ENCODE measurements around the gene RPL28. TPM values are rescaled to one million over a fixed set of nuclear protein-coding genes. Genes with fewer than 3 reads are reported as not detected.
A peak's percentile ranks its signal among the peaks of the same experiment; 100 is the strongest.
"Not testable (repeated sequence)": the region's sequence is repeated elsewhere in the genome, so short reads cannot be mapped to it uniquely, and the experiment has no call there.

RPL28 gene
- total RNA-seq, 1 donor from 2014 or later: 1,343 TPM

DNA sequence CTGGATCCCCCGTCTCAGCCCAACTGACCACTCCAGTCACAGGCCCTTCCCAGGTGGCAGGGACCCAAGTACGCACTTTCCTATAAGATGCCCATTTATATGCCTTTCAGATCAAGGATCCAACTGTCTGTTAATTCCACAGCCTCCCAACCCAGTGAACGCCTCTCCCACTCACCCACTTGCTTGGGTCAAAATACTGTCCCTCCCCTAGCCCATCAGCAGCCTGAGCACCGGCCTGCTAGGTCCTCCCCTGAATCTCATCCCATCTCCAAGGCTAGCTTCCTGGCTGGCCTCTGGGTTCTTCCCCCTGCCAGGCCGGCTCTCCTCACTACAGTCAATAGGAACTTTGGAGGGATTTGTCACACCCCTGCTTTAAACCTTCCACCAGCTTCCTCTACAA lies 19.9 kb downstream of the RPL28 start:
- DNase-seq (no peak), ATAC-seq (no peak)
- no peak overlapping the region for H3K27ac ChIP-seq
- H3K4me3 ChIP-seq: no peak overlapping the region
- intact Hi-C loops (cut with DNase I): no loop called here
- no peaks in the 10 kb centered on the region for H3K9me3 ChIP-seq
- peaks cover 16% of the 10 kb centered on the region for H3K4me1 ChIP-seq
- no peaks in the 10 kb centered on the region for H3K27me3 ChIP-seq
- H3K36me3 ChIP-seq: peaks cover 25% of the 10 kb centered on the region
- TF ChIP-seq, protein P1, sequence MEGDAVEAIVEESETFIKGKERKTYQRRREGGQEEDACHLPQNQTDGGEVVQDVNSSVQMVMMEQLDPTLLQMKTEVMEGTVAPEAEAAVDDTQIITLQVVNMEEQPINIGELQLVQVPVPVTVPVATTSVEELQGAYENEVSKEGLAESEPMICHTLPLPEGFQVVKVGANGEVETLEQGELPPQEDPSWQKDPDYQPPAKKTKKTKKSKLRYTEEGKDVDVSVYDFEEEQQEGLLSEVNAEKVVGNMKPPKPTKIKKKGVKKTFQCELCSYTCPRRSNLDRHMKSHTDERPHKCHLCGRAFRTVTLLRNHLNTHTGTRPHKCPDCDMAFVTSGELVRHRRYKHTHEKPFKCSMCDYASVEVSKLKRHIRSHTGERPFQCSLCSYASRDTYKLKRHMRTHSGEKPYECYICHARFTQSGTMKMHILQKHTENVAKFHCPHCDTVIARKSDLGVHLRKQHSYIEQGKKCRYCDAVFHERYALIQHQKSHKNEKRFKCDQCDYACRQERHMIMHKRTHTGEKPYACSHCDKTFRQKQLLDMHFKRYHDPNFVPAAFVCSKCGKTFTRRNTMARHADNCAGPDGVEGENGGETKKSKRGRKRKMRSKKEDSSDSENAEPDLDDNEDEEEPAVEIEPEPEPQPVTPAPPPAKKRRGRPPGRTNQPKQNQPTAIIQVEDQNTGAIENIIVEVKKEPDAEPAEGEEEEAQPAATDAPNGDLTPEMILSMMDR (IDR thresholded peaks at IDR 0.05): no peak

DNA sequence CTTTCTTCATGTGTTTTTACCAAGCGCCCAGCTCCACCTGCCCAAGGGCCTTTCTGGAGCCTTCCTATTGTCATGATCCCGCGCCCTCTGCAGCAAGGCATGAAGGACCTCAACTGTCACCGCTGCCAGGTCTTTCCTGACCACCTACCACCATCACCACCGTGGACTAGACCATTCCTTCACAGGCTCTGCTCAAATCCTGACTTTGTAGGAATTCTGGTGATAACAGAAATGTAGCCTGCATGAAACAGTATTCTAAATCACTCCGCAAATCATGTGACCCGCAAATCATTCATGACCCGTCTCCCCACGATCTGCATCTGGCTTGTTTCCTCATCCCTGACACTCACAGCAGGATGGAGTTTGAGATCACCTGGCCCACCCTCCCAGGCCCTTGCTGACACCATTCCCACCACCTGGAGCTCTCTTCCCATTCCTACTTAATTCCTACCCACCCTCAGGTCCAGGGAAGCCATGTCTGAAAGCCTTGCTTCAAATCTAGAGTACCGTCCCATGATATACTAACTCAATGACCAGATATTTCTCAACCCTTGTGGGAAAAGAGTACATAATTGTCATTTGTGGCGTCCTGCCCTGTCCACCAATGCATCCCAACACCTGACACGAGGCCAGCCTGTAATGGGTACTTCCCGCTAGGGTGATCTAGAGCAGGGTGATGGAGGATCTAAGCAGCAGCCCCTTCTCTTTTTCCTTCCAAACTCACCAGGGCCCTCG lies 20.5 kb downstream of the RPL28 start:
- intact Hi-C loops (cut with DNase I): no loop called here
- Histone ChIP-seq H3K4me1 (peaks cover 16% of the 10 kb centered on the region), H3K27me3 (no peaks in the 10 kb centered on the region), H3K9me3 (no peaks in the 10 kb centered on the region), H3K4me3 (peak overlapping the region; percentile 68), H3K36me3 (peaks cover 20% of the 10 kb centered on the region), H3K27ac (no peak overlapping the region)
- no peak for DNase-seq
- TF ChIP-seq, protein P1 (IDR thresholded peaks at IDR 0.05): no peak
- ATAC-seq: no peak

DNA sequence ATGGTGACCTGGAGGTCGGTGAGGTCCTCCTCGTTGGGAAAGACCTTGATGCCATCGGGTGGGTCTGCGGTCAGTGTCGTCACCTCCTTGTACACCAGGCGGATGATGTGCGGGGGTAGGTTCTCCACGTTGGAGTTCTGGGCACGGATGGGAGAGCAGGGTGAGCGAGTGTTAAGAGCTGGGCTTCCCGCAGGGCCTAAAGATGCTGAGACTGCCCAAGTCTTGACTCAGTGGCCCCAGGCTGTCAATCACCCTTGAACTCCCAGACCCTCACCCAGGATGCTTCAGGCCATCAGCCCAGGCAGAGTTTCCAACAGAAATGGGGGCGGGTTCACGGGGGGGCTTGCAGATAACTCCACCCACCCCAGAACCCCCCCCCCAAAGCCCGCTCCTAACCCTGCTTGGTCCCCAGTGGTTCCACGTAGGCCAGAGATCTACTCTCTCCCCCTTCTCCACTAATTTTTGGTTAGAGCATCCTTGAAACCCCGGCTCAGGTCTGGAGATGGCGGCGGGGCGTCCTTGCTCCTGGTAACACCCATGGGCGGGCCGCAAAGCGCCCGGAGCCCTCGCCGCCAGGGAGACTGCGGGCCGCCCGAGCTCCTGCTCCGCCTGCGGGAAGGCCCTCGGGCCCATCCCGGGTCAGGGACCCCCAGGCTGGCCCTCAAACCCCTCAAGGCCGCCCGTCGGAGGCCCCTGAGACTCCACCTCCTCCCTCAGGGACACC lies 21.3 kb downstream of the RPL28 start:
- Histone ChIP-seq H3K27me3 (no peaks in the 10 kb centered on the region), H3K36me3 (peaks cover 20% of the 10 kb centered on the region), H3K9me3 (no peaks in the 10 kb centered on the region), H3K27ac (peak overlapping the region; percentile 98), H3K4me1 (peaks cover 16% of the 10 kb centered on the region), H3K4me3 (peak overlapping the region; percentile 68)
- TF ChIP-seq, protein P1 (IDR thresholded peaks at IDR 0.05): no peak
- DNase-seq (peak; percentile 77), ATAC-seq (peak; percentile 6)
- intact Hi-C loops (cut with DNase I): no loop called here

DNA sequence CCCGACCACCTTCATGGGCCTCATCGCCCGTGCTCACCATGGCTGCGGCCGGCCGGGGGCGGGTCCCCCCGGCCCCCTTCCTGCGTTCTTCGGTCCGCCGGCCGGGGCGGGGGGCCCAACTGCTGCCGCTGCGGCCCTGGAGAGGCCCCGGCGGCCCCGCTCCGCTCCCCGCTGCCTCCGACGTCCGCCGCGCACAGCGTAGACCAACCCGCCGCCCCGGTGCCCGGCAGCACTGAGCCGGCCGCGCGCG lies 21.7 kb downstream of the RPL28 start, which contains the start of gene UBE2S:
Gene UBE2S, minus strand, starts transcription at position 239 of the 250 bp plus-strand sequence. Its CDS starts 199 bp downstream, at position 40.
- DNase-seq; intact Hi-C loops (cut with DNase I); H3K9me3 ChIP-seq; ATAC-seq; H3K27me3 ChIP-seq: not testable (repeated sequence)
- peaks cover 19% of the 10 kb centered on the region for H3K36me3 ChIP-seq
- H3K4me3 ChIP-seq: peak within 1 kb of the TSS; percentile 68
- H3K27ac ChIP-seq: peak within 1 kb of the TSS; percentile 98
- H3K4me1 ChIP-seq: peaks cover 16% of the 10 kb centered on the region

DNA sequence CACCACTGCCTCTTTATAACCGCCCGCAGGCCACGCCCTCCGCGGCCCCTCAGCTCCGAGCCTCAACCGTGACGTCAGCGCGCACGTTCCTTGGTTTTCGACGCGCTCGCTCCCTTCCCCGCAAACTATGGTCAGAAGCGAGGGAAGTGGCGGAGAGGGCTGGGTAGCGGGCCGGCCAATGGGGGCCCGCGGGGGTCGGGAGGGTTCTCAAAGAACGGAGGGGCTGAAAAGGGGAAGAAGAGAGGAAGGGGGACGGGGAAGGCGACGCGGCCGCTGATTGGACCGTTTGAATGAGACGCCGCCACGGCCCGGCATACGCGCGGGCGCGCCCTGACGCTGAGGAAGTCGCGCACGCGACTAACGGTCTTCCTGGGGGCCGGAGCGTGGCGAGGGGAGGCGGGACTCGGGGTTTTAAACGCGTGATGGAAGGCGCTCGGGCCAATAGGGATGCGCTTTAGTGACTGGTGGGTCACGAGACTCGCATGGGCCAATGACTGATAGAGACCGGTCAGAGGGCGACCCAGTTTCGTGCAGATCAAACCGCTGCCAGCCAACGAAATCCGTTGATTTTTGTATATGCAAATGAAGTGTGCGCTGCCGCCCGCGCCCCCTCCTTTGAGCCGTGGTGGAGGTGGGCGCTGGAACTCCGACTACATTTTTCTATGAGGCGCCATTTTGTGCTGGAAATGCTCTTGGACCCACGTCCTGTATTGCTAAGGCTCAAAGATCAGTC lies 22.2 kb downstream of the RPL28 start:
- H3K9me3 ChIP-seq: no peaks in the 10 kb centered on the region
- DNase-seq (peak; percentile 99), ATAC-seq (peak; percentile 97)
- peak overlapping the region; percentile 68 for H3K4me3 ChIP-seq
- peaks cover 16% of the 10 kb centered on the region for H3K4me1 ChIP-seq
- H3K27ac ChIP-seq: peak overlapping the region; percentile 98
- intact Hi-C loops (cut with DNase I): no loop called here
- no peaks in the 10 kb centered on the region for H3K27me3 ChIP-seq
- peaks cover 14% of the 10 kb centered on the region for H3K36me3 ChIP-seq
- TF ChIP-seq, protein P1 (IDR thresholded peaks at IDR 0.05): no peak

DNA sequence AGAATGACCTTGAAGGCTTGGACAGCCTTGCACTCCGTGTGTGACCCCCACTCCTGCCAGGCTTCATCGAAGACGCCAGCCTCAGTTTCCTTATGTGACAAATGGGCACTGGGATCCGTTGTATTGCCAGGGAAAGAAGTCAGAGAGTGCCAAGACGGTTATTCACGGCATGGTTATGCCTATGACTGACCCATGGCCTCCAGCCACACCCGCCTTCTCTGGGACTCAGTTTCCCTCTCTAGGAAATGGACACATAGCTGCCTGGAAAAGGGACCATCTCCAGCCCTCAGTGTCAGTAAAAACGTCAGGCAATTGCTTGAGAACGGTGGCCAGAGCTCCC lies 22.8 kb downstream of the RPL28 start:
- intact Hi-C loops (cut with DNase I): no loop called here
- no peaks in the 10 kb centered on the region for H3K9me3 ChIP-seq
- no peaks in the 10 kb centered on the region for H3K27me3 ChIP-seq
- no peak for DNase-seq
- TF ChIP-seq, protein P1 (IDR thresholded peaks at IDR 0.05): no peak
- H3K27ac ChIP-seq: peak overlapping the region; percentile 98
- peak overlapping the region; percentile 68 for H3K4me3 ChIP-seq
- H3K36me3 ChIP-seq: peaks cover 9% of the 10 kb centered on the region
- no peak for ATAC-seq
- H3K4me1 ChIP-seq: peaks cover 16% of the 10 kb centered on the region

DNA sequence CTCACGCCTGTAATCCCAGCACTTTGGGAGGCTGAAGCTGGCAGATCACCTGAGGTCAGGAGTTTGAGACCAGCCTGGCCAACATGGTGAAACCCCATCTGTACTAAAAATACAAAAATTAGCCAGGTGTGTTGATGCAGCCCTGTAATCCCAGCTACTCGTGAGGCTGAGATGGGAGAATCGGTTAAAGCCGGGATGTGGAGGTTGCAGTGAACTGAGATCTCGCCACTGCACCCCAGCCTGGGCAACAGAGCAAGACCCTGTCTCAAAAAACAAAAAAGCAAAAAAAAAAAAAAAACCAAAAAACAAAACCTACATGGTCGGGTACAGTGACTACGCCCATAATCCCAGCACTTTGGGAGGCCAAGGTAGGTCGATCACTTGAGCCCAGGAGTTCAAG lies 23.4 kb downstream of the RPL28 start:
- H3K36me3 ChIP-seq; H3K9me3 ChIP-seq; ATAC-seq; DNase-seq; H3K4me3 ChIP-seq; H3K27ac ChIP-seq; intact Hi-C loops (cut with DNase I); H3K27me3 ChIP-seq: not testable (repeated sequence)
- peaks cover 16% of the 10 kb centered on the region for H3K4me1 ChIP-seq
